ENCODE measurements around the gene CUL7.
"Not testable (repeated sequence)": the region's sequence is repeated elsewhere in the genome, so short reads cannot be mapped to it uniquely, and the experiment has no call there.

DNA sequence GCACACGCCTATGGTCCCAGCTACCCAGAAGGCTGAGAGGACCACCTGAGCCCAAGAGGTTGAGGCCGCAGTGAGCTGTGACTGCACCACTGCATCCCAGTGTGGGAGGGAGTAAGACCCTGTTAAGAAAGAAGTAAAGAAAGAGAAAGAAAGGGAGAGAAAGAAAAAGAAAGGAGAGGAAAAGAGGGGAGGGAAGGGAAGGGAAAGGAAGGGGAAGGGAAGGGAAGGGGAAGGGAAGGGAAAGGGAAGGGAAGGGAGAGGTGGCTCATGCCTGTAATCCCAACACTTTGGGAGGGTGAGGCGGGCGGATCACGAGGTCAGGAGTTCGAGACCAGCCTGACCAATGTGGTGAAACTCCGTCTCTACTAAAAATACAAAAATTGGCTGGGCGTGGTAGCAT, 12.2 kb downstream of the CUL7 start:
- TF ChIP-seq, protein P1, sequence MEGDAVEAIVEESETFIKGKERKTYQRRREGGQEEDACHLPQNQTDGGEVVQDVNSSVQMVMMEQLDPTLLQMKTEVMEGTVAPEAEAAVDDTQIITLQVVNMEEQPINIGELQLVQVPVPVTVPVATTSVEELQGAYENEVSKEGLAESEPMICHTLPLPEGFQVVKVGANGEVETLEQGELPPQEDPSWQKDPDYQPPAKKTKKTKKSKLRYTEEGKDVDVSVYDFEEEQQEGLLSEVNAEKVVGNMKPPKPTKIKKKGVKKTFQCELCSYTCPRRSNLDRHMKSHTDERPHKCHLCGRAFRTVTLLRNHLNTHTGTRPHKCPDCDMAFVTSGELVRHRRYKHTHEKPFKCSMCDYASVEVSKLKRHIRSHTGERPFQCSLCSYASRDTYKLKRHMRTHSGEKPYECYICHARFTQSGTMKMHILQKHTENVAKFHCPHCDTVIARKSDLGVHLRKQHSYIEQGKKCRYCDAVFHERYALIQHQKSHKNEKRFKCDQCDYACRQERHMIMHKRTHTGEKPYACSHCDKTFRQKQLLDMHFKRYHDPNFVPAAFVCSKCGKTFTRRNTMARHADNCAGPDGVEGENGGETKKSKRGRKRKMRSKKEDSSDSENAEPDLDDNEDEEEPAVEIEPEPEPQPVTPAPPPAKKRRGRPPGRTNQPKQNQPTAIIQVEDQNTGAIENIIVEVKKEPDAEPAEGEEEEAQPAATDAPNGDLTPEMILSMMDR (conservative IDR thresholded peaks at IDR 0.05 in 1 of 2, IDR thresholded peaks at IDR 0.05 in 1 of 2; ENCODE audit: low read depth in 1 of 2, low read length in 2 of 2), result not testable (repeated sequence)
- TF ChIP-seq EZH2 (IDR thresholded peaks at IDR 0.05; ENCODE audit: low read length, missing control alignments), result not testable (repeated sequence)
